Panc1 (cell line): Measurements from ENCODE around the gene MMP21. TPM values are rescaled to one million over a fixed set of nuclear protein-coding genes. Genes with fewer than 3 reads are reported as not detected.

ENCODE experiments used
- ATAC-seq: fragments of 200-7000 bp; cut with Tn5 transposase; 2 replicates; pipeline ENCODE4 v1.9.1; 2020; ENCODE audit warnings: mild to moderate bottlenecking, moderate library complexity
- BruUV-seq: library from RNA; stranded (reverse); fragments of 400-500 nt; replicated peaks from 2 replicates; lab custom pipeline; 2021; lab: Mats Ljungman, UMichigan
- CTCF ChIA-PET: fragments of 300-600 bp; sonication (Branson Sonifier 250); formaldehyde crosslinking; loops from one replicate; lab custom pipeline; 2022; ENCODE audit warnings: antibody characterized with exemption; lab: Charles Lee
- POLR2A ChIA-PET: fragments of 300-600 bp; sonication (Branson Sonifier 250); formaldehyde crosslinking; loops from one replicate; lab custom pipeline; 2022; ENCODE audit warnings: antibody characterized with exemption; lab: Charles Lee
- DNase-seq: peaks from one replicate; pipeline ENCODE4 v3.0.0-alpha.2; 2010; ENCODE audit warnings: low read depth, low spot score
- H3K27ac ChIP-seq: 2 replicates; pipeline ENCODE4 v1.5.1; 2011; ENCODE audit warnings: mild to moderate bottlenecking, low read length, inconsistent platforms
- H3K27me3 ChIP-seq: fragments of 200-500 bp; sonication (Bioruptor generic); 2 replicates; pipeline ENCODE4 v1.6.0; 2014; ENCODE audit warnings: low read length, inconsistent platforms; ENCODE audit not compliant: control insufficient read depth, insufficient read depth
- H3K36me3 ChIP-seq: fragments of 200-500 bp; sonication (Bioruptor generic); 2 replicates; pipeline ENCODE4 v1.5.1; 2014; ENCODE audit warnings: inconsistent platforms, mild to moderate bottlenecking, low read length, moderate library complexity; ENCODE audit not compliant: control insufficient read depth, insufficient read depth
- H3K4me1 ChIP-seq: 2 replicates; pipeline ENCODE4 v1.5.1; 2011; ENCODE audit warnings: inconsistent platforms, mild to moderate bottlenecking, low read length, moderate library complexity; ENCODE audit not compliant: control insufficient read depth, insufficient read depth
- H3K4me3 ChIP-seq, 2 experiments: 2 replicates each; pipeline ENCODE4 v1.5.1; 2011 to 2012; ENCODE audit warnings: low read depth in 2 of 2, low read length in 2 of 2, mild to moderate bottlenecking in 2 of 2, inconsistent platforms in 1 of 2, moderate library complexity in 1 of 2
- H3K9me3 ChIP-seq: fragments of 200-500 bp; sonication (Bioruptor generic); 2 replicates; pipeline ENCODE4 v1.5.1; 2014; ENCODE audit warnings: low read depth, mild to moderate bottlenecking, inconsistent platforms, low read length, moderate library complexity; ENCODE audit not compliant: control insufficient read depth, insufficient read depth
- CTCF ChIP-seq: fragments of 450-650 bp; IDR thresholded peaks from 2 replicates; pipeline ENCODE4 v1.5.1; 2017; ENCODE audit warnings: mild to moderate bottlenecking
- POLR2AphosphoS5 ChIP-seq: IDR thresholded peaks from 2 replicates; pipeline ENCODE4 v1.6.1; 2012; ENCODE audit warnings: mild to moderate bottlenecking, low read depth, low read length, moderate library complexity
- REST ChIP-seq, 2 experiments: IDR thresholded peaks; 2 replicates each; pipeline ENCODE4 v1.6.1; 2011 to 2012; ENCODE audit warnings: low read depth in 2 of 2, control low read depth in 1 of 2, low read length in 1 of 2, mild to moderate bottlenecking in 1 of 2, moderate library complexity in 1 of 2; ENCODE audit not compliant: insufficient read depth in 1 of 2
- SIN3A ChIP-seq: IDR thresholded peaks from 2 replicates; pipeline ENCODE4 v1.6.1; 2012; ENCODE audit warnings: low read depth, mild to moderate bottlenecking, low read length, moderate library complexity, borderline replicate concordance; ENCODE audit not compliant: insufficient read depth
- TCF7L2 ChIP-seq: IDR thresholded peaks from 2 replicates; pipeline ENCODE4 v1.6.1; 2011; ENCODE audit warnings: mild to moderate bottlenecking, low read depth, low read length, inconsistent platforms
- in situ Hi-C: cut with HindIII; loops from 2 replicates; pipeline ENCODE4 v1.10.0; 2016; ENCODE audit warnings: low sequenced_read_pairs, low pct_unique_long_range_greater_than_20kb
- intact Hi-C: fragments of 100-400 bp; cut with micrococcal nuclease; formaldehyde crosslinking; loops from one replicate; pipeline ENCODE4 v1.10.0; 2022; ENCODE audit not compliant: unreplicated experiment
- total RNA-seq: library from RNA; stranded (reverse); gene quantifications from one replicate; pipeline ENCODE4 v1.2.1, GENCODE V29; 2021; ENCODE audit not compliant: unreplicated experiment

MMP21 gene
- total RNA-seq, 1 experiment from 2014 or later = not detected

GRCh38 chr10:125792342-125793300, 17.0 kb upstream of the MMP21 start:
- ChIA-PET POLR2A (interaction anchor here (0.5 kb wide), 1 partner anchor 73 kb away, joined by 3 read pairs; the partner anchor contains the start of gene EDRF1), CTCF (no interaction called here)
- Histone ChIP-seq H3K27me3 (no peaks in the 10 kb centered on the region), H3K4me1 (no peaks in the 10 kb centered on the region), H3K9me3 (no peaks in the 10 kb centered on the region), H3K4me3 (no peak overlapping the region), H3K36me3 (peaks cover 5% of the 10 kb centered on the region), H3K27ac (no peak overlapping the region)
- DNase-seq (no peak), ATAC-seq (no peak)
- in situ Hi-C loops = no loop called here
- BruUV-seq = no TSS peak
- TF ChIP-seq REST (IDR thresholded peaks at IDR 0.05; ENCODE audit: insufficient read depth in 1 of 2, low read depth in 2 of 2, low read length in 1 of 2) (no peak), POLR2AphosphoS5 (no peak), CTCF (no peak), TCF7L2 (peak; percentile 56; the same call in 1 of the 2 replicates), SIN3A (no peak)
- intact Hi-C loops = no loop called here

- BruUV-seq = no TSS peak
- DNase-seq (no peak), ATAC-seq (peak; percentile 40)
- Histone ChIP-seq H3K36me3 (no peaks in the 10 kb centered on the region; the same call in 1 of the 2 replicates), H3K9me3 (no peaks in the 10 kb centered on the region), H3K4me3 (no peak overlapping the region), H3K4me1 (no peaks in the 10 kb centered on the region), H3K27me3 (no peaks in the 10 kb centered on the region), H3K27ac (no peak overlapping the region)
- ChIA-PET POLR2A (no interaction called here), CTCF (no interaction called here)
- intact Hi-C loops (no loop called here), in situ Hi-C loops (no loop called here)
- TF ChIP-seq REST (IDR thresholded peaks at IDR 0.05; ENCODE audit: insufficient read depth in 1 of 2, low read depth in 2 of 2, low read length in 1 of 2) (no peak), SIN3A (no peak), TCF7L2 (no peak), POLR2AphosphoS5 (no peak), CTCF (no peak)
Observed at GRCh38 chr10:125788156-125789034, 12.8 kb upstream of the MMP21 start.
